GM18867 (cell line): ENCODE results near the gene ENTPD5.
A peak's percentile ranks its signal among the peaks of the same experiment; 100 is the strongest.

ENCODE experiments used
- ATAC-seq: cut with Tn5 transposase; IDR thresholded peaks from one replicate; pipeline ENCODE4 v1.9.1; 2021; ENCODE audit warnings: mild to moderate bottlenecking, moderate library complexity; ENCODE audit not compliant: unreplicated experiment

The ENTPD5 gene

GRCh38 chr14:74018586-74019407 lies at the start of gene ENTPD5, which contains the start of gene BBOF1:
TSS of gene ENTPD5 (minus strand) at chr14:74019288. CDS start at chr14:73988102, 31,186 bp downstream.
TSS of gene BBOF1 (plus strand) at chr14:74019349. CDS start at chr14:74019479, 130 bp downstream.
- peak; percentile 92 for ATAC-seq

- no peak for ATAC-seq
Measured at GRCh38 chr14:74065746-74066575, 46.9 kb upstream of the ENTPD5 start.

GRCh38 chr14:74064883-74065282 lies 45.8 kb upstream of the ENTPD5 start:
- no peak for ATAC-seq

- no peak for ATAC-seq
Measured at GRCh38 chr14:74064426-74064825, 45.3 kb upstream of the ENTPD5 start.

- no peak for ATAC-seq
Measured at GRCh38 chr14:74062809-74063150, 43.7 kb upstream of the ENTPD5 start.

GRCh38 chr14:74049876-74050495 lies 30.9 kb upstream of the ENTPD5 start:
- ATAC-seq = no peak

- no peak for ATAC-seq
Measured at GRCh38 chr14:74048281-74048680, 29.2 kb upstream of the ENTPD5 start.

- no peak for ATAC-seq
Measured at GRCh38 chr14:74045522-74045921, 26.4 kb upstream of the ENTPD5 start.

- no peak for ATAC-seq
Measured at GRCh38 chr14:74042296-74042695, 23.2 kb upstream of the ENTPD5 start.

- no peak for ATAC-seq
Measured at GRCh38 chr14:74038020-74038859, 19.2 kb upstream of the ENTPD5 start.

GRCh38 chr14:74035556-74035955 lies 16.5 kb upstream of the ENTPD5 start:
- no peak for ATAC-seq

GRCh38 chr14:74034572-74034971 lies 15.5 kb upstream of the ENTPD5 start:
- ATAC-seq = no peak

GRCh38 chr14:74029136-74029535 lies 10.0 kb upstream of the ENTPD5 start:
- ATAC-seq = no peak

- no peak for ATAC-seq
Measured at GRCh38 chr14:74022346-74022745, 3.3 kb upstream of the ENTPD5 start.

- ATAC-seq = no peak
Measured at GRCh38 chr14:74019408-74020137, 485 bp upstream of the ENTPD5 start.

GRCh38 chr14:74018174-74018585 lies 908 bp downstream of the ENTPD5 start:
- no peak for ATAC-seq

GRCh38 chr14:74015963-74016362 lies 3.1 kb downstream of the ENTPD5 start:
- ATAC-seq = no peak

- no peak for ATAC-seq
Measured at GRCh38 chr14:74015176-74015575, 3.9 kb downstream of the ENTPD5 start.

GRCh38 chr14:74014299-74014698 lies 4.8 kb downstream of the ENTPD5 start:
- no peak for ATAC-seq
